Measurements from ENCODE around the gene FCN3.
A peak's percentile ranks its signal among the peaks of the same experiment; 100 is the strongest.

Gene FCN3

DNA sequence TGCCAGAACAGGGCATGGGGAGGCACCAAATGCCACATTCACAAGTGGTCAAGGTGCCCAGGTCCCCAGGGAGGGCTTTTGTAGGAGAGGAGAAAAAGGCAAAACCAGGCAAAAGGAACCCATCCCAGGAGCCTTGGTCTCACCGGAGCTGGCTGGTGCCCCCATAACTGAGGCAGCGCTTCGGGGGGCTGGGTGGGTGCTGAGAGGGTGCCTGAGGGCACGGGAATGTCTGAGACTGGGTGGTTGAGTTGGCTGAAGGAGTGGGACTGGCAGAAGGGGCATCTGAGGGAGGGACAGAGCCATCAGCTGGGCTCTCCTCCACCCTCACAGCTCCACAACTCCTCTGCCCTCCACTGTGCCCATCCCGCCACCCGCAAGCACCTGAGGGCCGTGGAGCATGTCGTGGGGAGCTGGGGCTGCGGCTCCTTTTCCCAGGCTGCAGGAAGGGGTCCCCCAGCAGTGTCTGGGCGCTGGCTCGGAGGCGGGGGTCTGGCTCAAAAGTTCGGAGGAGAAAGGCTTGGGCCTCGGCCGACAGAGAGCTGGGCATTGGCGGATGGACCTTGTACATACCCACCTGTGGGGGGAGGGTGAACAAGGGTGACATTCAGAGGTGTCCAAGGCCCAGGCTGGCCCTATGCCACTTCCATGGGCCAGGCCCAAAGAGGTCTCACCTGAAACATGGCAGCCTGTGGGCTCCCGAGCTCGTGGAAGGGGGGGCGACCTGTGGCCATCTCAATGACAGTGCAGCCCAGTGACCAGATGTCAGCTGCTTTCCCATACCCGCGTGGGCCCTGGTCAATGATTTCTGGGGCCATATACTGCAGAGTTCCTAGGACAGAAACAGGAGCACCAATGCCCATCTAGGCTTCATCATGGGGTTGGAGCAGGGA is 16.3 kb downstream of the FCN3 start:
- DNase-seq (ENCODE audit: low read depth): no peak

DNA sequence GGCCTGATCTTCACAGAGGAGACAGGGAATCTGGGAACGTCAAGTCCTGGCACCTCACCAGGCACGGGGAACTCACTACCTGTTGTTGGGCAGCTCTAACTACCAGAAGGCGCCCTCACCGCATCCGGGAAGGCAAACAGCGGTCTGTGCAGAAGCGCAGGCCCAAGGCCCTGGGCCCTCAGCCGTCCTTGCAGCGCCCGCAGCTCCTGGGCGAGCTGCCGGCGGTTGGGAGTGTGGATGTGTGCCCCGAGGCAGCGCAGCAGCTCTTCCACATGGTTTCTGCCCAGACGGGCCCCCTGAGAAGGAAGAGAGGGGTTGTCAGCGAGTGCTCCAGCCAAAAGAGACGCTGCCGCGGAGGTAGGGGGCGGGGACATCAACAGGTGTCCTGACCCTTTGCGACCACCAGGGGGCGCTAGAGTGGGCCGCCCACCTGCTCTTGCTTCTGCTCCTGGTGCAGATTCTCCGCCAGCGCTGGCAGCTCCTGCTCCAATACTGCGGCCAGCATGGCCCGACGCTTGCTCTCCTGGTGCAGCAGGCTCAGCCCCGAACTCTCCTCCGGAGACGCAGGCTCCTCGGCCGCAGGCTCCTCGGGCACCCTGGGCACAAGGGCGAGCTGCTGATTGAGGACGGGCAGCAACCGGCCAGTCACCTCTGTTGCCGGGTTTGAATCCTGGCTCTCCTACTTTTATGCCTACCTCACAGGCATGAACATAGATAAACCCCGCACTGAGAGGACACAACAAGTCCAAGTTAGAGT is 17.2 kb downstream of the FCN3 start:
- peak; percentile 30 for DNase-seq (ENCODE audit: low read depth)

- no peak for DNase-seq (ENCODE audit: low read depth)
These were observed 17.9 kb downstream of the FCN3 start for GRCh38 chr1:27356619-27357280.

DNA sequence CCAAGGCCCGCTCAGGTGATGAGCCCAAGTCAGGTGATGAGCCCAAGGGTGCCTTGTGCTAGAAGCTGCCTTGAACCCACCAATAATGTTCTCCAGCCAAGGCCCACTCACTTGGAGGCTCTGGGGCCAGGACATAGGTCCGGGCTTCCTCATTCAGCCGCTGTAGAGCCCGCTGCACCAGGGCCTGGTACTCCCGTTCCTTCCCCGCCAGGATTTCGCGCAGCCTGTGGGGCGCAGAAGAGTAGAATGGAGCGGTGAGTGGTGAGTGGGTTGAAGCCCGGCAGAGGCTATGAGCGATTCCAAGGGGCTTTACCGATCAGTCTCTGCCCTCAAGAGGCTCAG is 18.4 kb downstream of the FCN3 start:
- DNase-seq (ENCODE audit: low read depth): no peak

- no peak for DNase-seq (ENCODE audit: low read depth)
These were observed 18.9 kb downstream of the FCN3 start for GRCh38 chr1:27355683-27356082.

- DNase-seq (ENCODE audit: low read depth): no peak
These were observed 21.0 kb downstream of the FCN3 start for GRCh38 chr1:27353629-27354028.

DNA sequence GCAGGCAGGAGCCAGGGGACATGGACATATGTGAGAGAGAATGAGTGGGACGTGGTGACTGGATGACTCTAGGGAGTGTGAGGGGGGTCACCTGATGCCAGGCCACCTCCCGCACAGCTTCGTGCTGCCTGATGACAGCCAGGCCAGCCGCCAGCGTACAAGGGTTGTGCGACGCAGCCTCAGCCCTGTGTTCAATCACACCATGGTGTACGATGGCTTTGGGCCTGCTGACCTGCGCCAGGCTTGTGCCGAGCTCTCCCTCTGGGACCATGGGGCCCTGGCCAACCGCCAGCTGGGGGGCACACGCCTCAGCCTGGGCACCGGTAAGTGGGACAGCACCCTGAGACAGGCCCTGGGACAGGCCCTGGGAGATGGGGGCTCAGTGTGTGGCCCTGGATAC is 21.5 kb downstream of the FCN3 start:
- DNase-seq (ENCODE audit: low read depth): no peak

DNA sequence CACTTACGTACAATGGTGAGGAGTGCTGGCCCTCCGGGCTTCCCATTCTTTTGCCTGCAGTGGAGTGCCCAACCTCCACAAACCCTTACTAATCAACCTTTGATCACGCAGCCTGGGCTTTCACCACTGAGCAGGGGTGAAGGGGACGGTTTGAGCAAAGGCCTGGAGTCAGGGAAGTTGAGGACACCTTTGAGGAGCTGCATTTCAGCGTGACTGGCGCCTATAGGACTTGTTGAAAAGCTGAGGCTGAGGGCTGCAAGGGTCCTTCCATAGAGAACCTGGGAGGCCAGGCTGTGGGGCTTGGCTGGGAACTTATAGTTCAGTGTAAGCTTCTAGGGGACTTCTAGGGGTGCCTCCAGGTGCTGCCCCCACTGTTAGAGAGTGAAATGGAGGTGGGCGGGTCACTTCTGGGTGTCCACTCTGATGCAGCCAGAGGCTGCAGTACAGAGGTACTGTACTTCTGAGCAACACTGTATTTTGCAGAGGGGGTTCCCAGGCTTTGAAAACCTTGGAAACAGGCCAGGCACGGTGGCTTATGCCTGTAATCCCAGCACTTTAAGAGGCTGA is 23.0 kb downstream of the FCN3 start:
- DNase-seq (ENCODE audit: low read depth): no peak

- no peak for DNase-seq (ENCODE audit: low read depth)
These were observed 23.7 kb downstream of the FCN3 start for GRCh38 chr1:27350663-27351540.

DNA sequence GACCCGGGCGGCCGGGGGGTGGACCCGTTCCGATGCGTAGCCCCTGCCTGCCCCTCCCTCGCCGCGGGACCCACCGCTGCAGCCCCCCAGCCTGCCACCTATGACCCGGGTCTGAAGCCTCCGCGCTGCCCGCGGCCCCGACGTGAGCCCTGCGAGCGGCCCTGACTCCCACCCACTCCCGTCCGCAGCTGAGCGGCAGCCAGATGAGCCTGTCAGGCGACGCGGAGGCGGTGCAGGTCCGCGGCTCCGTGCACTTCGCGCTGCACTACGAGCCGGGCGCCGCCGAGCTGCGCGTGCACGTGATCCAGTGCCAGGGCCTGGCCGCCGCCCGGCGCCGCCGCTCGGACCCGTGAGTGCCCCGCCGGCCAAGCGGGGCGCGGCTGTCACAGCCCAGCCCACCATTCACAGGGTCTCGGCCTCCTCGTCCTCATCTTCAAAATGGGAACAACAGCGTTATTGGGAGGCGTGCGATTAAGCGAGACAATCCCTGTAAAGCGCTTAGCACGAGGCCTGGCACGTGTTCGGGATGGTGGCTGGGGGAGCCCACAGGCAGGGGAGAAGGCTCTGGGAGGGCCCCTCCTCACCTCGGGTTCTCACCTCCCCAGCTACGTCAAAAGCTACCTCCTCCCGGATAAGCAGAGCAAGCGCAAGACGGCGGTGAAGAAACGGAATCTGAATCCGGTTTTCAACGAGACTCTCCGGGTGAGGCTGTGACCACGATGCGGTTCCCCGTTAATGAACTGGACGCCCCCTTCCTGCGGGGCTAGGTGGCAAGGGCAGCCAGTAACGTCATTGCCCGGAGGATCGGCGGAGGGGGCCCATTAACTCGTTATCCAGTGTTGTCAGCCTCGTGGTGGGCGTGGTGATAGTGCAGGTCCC is 24.6 kb downstream of the FCN3 start:
- peak; percentile 66 for DNase-seq (ENCODE audit: low read depth)

DNA sequence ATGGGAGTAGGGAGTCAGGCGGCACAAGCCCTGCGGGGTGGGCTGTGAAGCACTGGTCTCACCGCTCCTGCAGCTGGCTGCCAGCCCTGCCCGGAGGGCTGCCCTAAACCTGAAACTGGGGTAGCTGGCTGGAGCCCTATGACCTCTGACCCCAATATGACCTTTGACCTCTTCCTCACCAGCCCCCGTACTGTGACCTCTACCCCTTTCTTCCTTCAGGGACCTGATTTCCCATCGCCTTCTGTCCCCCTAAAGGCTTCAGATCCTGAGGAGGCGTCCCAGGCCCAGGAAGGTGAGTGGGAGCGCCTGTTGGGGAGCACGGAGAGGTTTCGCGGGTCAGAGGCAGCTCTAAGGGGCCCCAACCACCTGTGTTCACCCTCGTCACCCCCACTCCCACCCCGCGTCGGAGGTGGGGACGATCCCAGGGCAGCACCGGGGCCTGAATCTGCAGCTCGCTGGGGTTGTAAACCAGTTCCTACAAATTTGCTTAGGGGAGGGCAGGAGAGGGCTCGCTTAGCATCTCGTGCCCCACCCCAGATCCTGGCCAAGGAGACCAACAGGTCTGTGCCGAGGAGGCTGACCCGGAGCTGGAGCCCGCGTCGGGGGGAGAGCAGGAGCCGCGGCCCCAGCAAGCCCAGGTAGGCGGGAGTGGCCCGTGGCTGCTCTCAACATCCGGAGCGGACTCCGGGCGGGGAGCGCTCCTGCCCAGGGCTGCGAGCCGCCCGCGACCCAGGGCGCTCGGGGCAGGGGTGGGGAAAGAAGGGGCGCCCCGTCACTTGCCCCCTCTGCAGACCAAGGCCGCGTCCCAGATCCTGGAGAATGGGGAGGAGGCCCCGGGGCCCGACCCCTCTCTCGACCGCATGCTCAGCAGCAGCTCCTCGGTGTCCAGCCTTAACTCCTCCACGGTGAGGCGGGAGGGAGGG is 25.5 kb downstream of the FCN3 start:
- DNase-seq (ENCODE audit: low read depth): peak; percentile 52

- DNase-seq (ENCODE audit: low read depth): peak; percentile 48
These were observed 27.5 kb downstream of the FCN3 start for GRCh38 chr1:27346991-27347624.

- DNase-seq (ENCODE audit: low read depth): no peak
These were observed 28.3 kb downstream of the FCN3 start for GRCh38 chr1:27346357-27346756.

DNA sequence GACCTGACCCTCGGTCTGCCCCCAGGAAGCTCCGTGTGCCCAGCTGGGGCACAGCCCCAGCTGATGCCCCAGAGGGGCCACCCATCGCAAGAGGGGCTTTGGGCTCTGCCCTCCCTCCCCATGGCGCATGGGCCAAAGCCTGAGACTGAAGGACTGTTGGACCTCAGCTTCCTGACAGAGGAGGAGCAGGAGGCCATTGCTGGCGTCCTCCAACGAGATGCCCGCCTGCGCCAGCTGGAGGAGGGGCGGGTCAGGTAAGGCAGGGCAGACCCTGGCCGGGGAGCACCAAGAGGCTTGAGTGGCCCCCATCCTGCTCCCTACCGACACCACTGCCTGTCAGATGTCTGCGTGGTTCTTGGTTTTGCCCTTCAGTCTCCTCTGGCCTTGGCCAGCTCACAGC is 29.4 kb downstream of the FCN3 start:
- no peak for DNase-seq (ENCODE audit: low read depth)

- DNase-seq (ENCODE audit: low read depth): no peak
These were observed 31.0 kb downstream of the FCN3 start for GRCh38 chr1:27343639-27344025.

DNA sequence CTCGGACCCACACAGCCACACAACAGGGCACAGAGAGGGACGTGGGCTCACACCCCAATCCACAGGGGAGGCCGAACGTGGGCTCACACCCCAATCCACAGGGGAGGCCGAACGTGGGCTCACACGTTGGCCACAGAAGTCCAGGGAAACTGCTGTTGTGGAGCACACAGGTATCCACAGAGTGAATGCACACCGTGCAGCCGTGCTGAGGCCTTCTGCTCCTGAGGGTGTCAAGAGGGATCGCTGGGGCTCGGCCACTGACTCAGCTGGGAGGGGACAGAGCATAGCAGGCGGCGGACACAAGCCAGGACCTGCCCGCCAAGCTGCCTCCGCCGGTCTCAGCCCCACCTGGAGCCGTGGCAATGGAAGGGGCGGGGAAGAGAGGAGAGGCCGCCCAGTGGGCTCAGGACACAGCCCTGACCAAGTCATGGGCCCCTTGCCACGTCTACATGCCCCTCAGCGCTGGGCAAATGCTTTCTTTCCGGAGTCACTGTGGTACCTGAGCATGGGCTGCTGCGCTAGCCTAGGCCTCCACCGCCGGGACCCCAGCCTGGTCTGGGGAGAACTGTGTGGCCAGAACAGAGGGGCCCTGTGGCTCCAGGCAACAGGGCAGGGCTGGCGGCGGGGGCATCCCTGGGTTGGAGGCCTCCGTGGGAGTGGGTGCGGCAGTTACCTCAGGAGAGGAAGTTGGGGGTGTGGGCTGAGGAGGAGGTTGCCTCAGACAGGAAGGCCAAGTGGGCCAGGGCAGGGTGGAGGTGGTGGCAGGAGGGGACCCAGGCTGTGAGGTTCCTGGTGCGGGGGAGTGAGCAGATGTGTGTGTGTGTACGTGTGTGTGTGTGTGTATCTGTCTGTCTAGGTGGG is 31.6 kb downstream of the FCN3 start:
- no peak for DNase-seq (ENCODE audit: low read depth)

- no peak for DNase-seq (ENCODE audit: low read depth)
These were observed 32.2 kb downstream of the FCN3 start for GRCh38 chr1:27342391-27342777.
